HG02588 (cell line): ENCODE results near the gene SGSM1.

Source experiments
- ATAC-seq: cut with Tn5 transposase; IDR thresholded peaks from one replicate; pipeline ENCODE4 v1.9.1; 2021; ENCODE audit warnings: mild to moderate bottlenecking, moderate library complexity; ENCODE audit not compliant: unreplicated experiment

The SGSM1 gene

DNA sequence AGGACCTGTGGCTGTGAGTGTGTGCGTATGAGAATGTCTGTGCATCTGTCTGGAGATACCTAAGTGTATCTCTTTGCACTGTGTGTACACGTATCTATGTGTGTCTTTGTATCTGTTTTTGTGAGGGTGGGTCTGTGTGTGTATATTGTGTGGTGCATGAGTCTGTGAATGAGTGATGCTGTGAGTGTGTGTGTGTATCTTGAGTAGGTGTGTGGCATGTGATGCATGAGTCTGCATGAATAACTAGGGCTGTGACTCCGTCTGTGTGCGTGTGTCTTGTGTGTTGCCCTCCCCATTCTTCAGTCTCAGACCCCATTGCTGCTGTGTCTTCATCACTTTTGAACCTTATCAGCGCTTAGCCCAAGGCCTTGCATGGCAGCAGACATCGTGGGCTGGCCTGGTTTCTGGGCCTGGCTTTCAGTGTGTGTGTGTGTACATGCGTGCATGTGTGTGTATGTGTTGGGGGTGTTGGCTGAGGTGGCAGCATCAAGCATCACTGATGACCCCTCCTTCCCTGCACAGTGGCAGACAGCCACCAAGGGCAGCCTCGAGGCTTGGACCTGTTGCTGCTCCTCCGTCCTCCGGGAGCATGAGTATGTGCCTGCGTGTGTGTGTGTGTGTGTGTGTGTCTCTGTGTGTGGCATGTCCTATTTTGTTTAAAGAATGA is 1.4 kb downstream of the SGSM1 start:
- ATAC-seq: no peak

DNA sequence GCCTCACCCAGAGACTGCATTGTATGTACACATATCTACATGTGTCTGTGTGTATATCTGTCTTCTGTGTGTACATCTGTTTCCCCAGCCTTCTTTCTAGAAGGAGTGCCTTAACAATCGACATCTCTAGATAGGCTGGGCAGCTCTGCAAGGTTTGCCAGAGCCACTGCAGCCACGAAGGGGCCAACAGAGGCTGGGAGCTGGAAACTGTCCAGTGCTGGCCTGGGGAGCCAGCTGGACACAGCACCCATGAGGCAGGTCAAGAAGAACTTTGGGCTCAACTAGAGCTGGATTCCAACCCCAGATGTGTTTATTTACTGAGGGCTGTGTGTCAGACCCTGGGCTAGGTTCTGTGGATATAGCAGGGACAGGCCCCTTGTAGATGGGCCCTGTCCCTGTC is 3.3 kb downstream of the SGSM1 start:
- no peak for ATAC-seq

DNA sequence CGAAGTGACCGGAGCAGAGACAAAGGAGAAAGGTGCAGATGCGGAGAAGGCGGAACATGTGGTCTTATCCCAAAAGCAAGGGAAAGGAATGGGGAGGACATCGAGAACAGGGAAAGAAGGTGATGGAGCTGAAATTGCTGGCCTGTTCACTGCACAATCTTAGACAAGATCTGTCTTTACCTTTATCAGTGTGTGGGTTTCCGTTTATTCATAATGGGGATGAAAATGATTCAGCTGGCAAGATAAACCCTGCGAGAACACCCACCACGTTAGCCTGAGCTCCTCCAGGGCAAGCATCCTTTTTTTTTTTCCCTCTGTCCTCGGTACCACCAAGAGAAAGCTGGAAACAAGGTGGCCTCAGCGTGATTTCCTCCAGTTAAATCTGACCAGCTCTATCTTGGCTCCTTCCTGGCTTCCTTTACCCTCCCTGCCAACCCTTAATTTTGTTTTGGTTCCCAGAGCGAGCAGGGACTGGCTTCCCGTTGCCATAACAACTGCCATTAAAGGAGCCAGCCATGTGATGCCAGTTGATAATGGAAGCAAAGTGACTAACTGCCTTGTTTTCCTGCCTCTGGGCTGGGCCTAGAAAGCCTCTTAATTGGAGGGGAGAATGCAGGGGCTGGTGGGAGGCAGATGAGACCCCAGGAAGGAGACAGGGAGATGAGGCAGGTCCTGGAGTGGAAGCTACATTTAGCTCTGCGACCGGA is 4.2 kb downstream of the SGSM1 start:
- no peak for ATAC-seq

DNA sequence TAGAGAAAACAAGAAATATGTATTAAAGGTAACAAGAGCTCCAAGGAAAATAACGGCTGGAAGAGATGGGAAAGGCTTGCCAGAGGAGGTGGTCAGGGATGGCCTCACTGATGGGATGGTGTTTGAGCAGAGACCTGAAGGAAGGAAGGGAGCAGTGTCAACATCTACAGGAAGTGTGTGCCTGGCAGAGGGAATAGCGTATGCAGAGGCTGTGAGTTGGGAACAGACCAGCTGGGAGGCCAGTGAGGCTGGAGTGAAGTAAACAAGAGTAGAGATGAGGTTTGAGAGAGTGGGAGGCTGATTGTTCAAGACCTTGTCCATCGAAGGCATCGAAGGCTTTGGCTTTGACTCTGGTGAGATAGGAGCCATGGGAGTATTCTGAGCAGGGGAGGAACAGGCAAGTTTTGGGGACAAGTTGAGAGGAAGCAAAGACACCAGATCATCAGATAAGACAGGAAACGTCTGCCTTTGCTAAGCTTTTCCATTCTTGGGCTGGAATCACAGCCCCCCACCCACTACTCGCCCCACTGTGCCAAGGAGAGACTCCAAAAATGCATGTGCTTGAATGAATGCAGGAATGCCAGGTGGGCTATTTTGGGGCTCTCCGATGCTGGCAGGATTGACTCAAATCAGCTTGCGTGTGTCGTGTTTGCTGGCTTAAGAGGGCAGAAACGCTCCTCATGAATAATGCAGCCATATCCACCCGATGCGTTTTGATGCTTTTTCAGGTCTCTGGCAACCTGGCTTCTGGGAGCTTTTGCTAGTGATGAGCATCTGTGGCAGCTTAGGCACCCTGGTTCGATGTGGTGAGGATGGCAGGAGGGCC is 7.2 kb downstream of the SGSM1 start:
- ATAC-seq: no peak

DNA sequence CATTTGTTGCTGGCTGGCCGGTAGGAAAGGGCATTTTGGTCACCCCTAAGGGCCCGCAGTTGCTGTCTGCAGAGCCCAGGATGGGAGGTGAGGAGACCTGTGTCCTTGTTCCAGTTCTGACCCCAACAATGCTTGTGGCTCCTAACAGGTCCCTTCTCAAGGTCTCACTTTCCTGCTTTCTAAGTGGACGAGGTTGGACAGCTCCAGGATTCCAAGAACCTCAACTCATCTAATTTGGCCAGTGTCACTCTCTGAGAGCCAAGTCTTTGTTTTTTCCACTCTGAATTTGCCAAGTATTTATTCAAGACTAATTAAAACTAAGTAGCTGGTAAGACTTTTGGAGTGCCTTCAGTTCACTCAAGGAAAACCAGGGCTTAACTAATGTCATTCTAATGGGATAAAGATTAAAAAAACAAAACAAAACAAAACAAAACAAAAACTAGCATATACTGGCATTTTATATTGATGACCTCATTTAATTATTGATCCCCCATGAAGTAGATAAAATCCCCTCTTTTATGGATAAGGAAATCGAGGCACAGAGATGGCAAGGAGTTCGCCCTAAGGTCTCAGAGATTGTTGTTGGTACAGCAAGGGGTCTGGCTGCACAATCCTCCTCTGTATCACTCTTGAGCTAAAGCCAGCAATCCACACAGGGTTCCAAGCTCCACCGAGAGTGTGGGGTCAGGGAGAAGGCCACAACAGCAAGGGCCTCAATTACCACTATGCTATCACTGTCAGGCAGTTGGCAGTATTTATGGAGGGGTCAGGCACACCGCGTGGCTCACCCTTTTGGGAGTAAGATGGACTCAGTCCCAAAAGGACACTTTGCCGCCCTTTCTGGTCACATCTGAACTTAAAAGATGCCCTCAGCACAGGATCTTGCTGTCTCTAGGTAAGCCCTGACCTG is 8.1 kb downstream of the SGSM1 start:
- no peak for ATAC-seq

DNA sequence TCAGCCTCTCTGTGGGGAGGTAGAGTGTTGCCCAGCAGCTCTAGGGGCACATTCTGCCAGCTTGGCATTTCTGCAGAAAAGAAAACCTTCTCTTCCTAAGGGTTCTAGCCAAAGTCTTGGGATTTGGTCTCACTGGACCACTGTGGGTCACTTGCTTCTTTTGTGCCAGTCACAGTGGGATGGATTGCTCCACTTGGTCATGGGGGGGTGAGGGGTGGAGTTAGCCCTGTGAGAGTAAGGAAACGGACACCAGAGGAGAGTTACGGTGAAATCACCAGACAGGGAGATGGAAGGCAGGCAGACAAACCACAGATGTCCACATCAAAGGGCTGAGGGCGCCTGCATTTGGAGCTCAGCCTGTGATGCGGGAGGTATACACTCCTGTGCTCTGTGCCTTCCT is 10.8 kb downstream of the SGSM1 start:
- ATAC-seq: no peak

DNA sequence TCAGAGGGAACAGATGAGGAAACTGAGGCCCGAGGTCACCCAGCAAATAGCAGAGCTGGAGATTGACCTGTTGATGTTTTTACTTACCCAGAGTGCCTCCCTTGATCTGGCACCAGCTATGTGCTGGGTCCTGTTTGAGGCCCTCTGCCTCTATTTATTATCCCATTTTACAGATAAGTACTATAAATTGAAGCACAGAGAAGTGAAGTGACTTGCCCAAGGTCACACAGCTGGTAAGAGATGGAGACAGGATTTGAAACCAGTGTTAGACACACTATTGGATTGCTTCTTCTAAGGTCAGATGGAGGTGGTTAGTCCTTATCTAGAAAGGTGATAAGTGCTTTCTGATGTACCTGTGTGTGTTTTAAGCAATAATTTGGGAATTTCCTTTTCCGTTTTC is 13.5 kb downstream of the SGSM1 start:
- ATAC-seq: no peak

DNA sequence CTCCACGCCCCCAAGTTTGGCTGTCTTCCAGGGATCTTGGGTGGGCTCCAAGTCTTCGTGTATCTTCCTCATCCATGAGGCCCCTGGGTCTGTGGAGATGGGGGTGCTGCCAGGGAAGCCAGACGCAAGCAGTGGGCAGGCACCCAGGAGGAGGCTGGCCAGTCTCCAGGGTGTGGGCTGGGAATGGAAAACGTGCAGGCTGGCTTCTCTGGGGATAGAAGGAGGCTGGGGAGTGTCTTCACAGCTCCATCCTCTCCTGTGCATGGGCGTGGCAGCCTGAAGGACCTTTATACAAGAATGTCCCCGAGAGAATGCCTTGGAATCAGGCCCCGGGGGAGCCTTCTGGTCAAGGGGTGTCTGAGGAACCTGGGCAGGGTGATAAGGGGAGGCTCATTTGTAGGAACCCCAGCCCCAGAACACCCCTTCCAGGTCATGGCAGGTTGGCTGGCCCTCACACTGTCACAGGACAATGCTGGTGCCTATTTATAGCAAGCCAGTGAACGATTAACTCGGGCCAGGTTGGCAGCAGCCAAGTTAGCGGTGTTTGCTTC is 14.0 kb downstream of the SGSM1 start:
- no peak for ATAC-seq

DNA sequence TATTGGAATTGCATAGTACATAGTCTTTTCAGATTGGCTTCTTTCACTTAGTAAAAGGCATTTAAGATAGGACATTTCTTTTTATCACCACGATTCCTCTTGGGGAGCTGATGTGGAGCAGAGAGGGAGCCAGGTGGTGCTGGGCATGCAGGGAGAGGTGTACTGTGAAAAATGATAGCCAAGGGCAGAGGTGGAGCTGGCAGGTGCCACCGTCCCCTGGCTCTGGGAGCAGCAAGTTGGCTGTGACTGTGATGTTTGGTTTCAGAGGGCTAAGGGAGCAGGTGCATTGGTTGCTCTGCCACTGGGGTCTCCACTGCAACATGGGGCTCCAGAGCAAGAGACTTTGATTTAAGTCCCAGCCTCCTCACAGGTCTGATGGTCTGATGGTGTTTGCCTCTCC is 16.5 kb downstream of the SGSM1 start:
- ATAC-seq: no peak

DNA sequence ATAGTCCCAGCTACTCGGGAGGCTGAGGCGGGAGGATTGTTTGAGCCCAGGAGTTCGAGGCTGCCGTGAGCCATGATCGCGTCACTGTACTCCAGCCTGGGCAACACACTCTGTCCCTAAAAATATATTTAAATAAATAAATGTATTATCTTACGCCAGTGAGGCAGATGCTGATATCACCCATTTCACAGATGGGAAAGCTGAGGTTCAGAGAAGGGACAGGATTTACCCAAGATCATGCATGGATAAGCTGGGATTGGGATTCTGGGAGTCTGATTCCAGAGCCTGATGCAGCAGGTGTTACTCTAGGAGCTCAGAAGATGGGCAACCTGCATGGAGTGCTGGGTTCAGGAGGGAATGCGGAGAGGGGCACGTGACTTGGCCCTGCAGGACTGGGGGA is 17.8 kb downstream of the SGSM1 start:
- ATAC-seq: no peak

DNA sequence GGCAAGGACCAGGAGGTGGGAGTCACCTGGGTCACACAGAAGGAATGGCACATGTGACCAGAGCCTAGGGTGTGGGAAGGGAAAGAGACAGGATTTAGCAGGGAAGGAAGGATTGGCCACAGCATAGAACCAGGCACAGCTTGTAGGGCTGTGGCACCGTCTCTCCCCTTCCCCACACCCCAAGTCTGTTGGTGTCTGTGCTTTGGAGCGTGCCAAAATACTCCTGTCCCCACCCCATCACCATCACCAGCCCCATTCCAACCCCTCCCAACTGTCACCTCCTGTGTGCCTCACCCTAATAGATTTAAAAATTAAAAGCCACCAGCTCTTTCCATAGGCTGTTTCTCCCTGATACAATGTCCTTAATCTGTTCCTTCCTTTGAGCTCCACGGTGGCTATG is 18.2 kb downstream of the SGSM1 start:
- ATAC-seq: no peak

DNA sequence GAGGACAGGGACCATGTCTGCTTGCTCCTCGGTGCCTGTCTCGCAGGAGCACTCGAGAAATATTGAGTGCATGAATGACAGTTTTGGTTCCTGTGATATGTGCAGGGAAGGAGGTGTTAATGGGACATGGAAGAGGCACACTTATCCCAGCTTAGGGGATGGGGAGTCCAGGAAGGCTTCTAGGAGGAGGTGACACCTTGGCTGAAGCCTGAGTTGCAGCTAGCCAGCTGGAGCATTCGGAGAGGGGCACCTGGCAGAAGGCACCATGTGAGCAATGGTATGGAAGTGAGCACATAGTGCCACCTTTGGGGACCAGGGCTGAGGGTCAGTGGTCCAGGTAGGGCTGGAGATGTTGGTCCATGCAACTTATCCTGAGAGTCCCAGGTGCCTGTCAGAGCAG is 18.9 kb downstream of the SGSM1 start:
- ATAC-seq: no peak

DNA sequence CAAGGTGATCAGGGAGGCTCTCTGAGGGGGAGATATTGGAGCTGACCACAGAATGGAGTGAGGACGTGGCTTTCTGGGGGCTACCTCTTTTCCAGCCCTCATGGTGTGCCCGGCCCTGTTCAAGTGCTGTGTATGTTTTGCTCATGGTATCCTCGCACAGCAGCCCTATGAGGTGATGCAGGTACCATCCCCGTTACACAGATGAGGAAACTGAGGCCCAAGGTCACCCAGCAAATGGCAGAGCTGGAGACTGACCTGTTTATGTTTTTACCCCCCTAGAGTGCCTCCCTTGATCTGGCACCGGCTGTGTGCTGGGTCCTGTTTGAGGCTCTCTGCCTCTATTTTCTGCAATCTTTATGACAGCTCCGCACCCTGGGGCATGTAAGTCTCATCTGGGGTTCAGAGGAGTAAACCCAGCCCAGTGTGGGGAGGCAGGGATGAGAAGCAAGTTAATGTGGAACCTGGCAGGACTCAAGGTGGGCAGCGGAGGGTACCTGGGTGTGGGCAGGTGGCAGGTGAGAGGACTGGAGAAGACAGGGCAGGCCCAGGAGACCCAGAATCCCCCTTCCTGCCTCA is 20.8 kb downstream of the SGSM1 start:
- ATAC-seq: no peak

DNA sequence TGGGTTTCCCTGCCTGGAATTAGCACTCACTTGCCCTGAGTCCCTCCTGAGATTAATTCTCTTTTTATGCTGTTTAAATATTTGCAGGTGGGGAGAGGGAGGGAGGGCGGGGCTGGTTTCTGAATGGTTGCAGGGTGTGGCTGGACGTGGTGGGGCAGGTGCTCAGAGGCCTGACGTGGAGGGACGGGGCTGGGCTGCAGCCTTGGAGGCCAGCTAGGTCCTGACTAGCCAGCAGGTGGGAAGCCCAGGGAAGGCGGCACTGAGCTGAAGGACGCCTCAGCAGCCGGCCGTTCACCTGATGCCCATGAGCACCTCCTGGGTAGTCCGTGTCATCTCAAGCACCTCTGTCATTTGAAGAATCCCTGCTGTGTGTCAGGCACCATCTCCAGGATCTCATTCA is 21.3 kb downstream of the SGSM1 start:
- no peak for ATAC-seq

DNA sequence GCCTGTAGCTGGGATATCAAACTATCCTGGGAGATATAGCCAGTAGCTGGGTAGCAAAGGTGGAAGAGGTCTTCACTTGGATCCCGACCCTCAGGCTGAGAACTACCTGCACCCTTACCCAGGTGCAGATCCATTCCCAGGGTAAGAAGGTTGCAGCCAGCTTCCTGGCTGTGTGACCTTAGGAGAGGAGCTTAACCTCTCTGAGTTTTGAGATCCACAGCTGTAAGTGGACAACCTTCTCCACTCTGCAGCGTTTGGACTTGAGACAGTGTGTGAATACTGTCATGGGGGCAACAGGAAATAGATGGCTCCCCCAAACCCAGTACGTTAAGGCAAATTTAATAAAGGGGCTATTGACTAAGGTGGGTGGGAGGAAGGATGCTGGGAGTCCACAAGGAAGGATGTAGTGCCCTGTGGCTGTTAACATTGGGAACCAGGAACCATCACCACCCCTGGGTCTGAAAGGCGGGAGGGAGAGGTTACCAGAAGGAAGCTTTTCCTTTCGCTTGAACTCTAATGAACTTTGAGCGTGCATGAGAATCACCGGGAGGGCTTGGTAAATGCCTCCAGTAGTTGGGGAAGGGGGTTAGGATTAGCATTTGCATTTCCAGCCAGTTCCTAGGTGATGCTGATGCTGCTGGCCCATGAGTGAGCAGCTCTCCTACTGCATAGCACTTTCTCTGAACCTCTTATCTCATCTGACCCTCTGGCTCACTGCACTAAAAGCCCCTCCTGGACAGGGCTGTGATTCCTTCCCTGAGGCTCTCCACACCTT is 24.4 kb downstream of the SGSM1 start:
- ATAC-seq: no peak

DNA sequence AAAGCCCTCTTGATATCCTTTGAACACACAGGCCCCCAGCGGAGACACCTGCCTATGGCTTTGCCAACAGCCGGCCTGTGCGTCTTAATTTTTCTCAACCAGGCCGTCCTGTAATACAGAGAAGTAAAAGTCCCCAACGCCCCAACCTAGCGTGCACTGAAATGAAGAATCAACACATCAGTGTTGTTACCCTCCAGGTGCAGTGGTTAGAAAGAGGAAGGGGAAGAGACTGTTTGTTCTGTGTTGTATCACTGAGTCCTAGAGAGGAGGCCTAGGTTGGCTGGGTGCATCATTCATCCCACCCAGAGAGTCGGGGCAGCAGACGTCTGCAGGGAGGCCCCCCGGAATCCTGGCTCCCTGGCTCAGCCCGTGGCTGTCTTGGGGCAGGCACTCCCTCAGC is 25.7 kb downstream of the SGSM1 start:
- no peak for ATAC-seq

DNA sequence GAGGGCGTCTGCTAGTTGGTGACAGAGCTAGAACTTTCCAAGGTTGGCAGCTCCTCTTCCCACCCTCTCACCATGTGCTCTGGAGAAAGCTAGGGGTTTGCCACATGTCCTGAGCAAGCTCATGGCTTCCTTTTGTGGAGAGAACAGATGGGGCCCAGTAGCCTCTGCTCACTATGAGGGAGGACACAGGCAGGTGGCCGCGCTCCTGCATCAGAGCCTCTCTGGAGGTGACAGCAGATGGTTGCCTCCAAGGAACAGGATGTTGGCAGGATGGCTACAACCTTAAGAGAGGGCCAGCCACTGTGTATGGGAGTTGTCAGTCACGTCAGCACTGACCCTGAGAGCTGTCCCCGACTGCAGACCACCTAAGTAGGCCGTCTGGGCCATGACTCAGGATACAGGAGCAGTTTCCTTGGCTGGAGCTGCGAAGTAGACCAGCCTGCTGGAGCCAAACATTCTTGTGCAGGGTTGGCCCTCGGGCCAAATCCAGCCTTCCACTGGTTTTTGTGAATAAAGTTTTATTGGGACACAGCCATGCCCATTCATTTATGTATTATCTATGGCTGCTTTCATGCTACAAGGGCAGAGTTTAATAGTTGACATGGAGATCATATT is 28.0 kb downstream of the SGSM1 start:
- ATAC-seq: no peak

DNA sequence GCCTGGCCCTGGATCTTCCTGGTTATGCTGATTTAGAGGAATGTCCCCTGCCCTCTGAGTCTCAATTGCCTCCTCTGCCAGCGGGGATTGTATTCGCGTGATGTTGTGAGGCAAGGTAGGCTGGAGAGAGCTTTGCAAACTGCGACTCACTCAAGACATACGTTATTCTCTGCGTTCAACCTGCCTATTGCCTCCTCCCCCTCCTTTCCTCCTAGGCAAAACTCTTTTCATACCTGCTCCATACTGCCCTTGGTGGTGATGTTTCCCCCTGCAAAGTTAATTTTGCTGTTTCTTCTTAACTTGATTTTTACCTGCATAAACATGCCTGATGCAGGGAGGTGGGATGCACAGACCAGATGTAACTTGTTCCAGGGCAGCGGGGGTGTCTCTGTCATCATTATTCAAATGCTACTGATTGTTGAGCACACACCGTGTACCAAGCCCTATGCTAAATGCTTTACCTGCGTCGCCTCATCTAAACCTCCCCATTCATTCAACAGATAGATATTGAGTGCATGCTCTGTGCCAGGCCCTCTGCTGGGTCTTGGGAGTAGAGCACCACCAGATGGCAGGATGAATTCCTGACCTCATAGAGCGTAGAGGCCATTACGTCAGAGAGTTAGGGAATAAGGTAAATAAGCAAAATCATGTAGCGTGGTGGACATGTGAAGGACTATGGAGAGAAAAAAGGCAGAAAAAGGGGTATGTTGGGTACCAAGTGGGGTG is 29.0 kb downstream of the SGSM1 start:
- no peak for ATAC-seq
